Activated CD8-positive, alpha-beta T cell treated with anti-CD3 and anti-CD28 coated beads, Interleukin-2, amount 10 ng/mL, durations not matched to agents 7 days and 5 days (primary cell): ENCODE results near the gene CD200. TPM values are rescaled to one million over a fixed set of nuclear protein-coding genes. Genes with fewer than 3 reads are reported as not detected.

Experiments
- ATAC-seq: fragments of 150-1000 bp; cut with Tn5 transposase; one replicate; pipeline ENCODE4 v1.10.0; 2021; ENCODE audit warnings: moderate library complexity
- CTCF ChIA-PET: fragments of 350-600 bp; sonication (Branson Sonifier 250); formaldehyde crosslinking; loops from one replicate; lab custom pipeline; 2021; ENCODE audit warnings: antibody characterized with exemption; lab: Charles Lee
- POLR2A ChIA-PET: fragments of 350-600 bp; sonication (Branson Sonifier 250); formaldehyde crosslinking; loops from one replicate; lab custom pipeline; 2021; ENCODE audit warnings: antibody characterized with exemption; lab: Charles Lee
- DNase-seq: peaks from one replicate; pipeline ENCODE4 v3.0.0-alpha.2; 2020
- H3K27ac Mint-ChIP-seq: one replicate; pipeline ENCODE4 v1.8.0; 2021; ENCODE audit warnings: mild to moderate bottlenecking, mixed read lengths
- H3K27me3 Mint-ChIP-seq: one replicate; pipeline ENCODE4 v1.8.0; 2021; ENCODE audit warnings: low read depth, mixed read lengths
- H3K36me3 Mint-ChIP-seq: one replicate; pipeline ENCODE4 v1.8.0; 2021; ENCODE audit warnings: low read depth, mixed read lengths
- H3K4me1 Mint-ChIP-seq: one replicate; pipeline ENCODE4 v1.8.0; 2021; ENCODE audit warnings: low read depth, mixed read lengths
- H3K4me3 Mint-ChIP-seq: one replicate; pipeline ENCODE4 v1.8.0; 2021; ENCODE audit warnings: mild to moderate bottlenecking, mixed read lengths
- H3K9me3 Mint-ChIP-seq: one replicate; pipeline ENCODE4 v1.8.0; 2022; ENCODE audit warnings: mixed read lengths; ENCODE audit not compliant: insufficient read depth
- total RNA-seq, 2 experiments: library from RNA; stranded (reverse); gene quantifications; one replicate each; pipeline ENCODE4 v1.2.3, GENCODE V29; 2021

CD200 gene
- total RNA-seq, 2 experiments from 2014 or later, result 0.86 to 1.4 TPM

DNA sequence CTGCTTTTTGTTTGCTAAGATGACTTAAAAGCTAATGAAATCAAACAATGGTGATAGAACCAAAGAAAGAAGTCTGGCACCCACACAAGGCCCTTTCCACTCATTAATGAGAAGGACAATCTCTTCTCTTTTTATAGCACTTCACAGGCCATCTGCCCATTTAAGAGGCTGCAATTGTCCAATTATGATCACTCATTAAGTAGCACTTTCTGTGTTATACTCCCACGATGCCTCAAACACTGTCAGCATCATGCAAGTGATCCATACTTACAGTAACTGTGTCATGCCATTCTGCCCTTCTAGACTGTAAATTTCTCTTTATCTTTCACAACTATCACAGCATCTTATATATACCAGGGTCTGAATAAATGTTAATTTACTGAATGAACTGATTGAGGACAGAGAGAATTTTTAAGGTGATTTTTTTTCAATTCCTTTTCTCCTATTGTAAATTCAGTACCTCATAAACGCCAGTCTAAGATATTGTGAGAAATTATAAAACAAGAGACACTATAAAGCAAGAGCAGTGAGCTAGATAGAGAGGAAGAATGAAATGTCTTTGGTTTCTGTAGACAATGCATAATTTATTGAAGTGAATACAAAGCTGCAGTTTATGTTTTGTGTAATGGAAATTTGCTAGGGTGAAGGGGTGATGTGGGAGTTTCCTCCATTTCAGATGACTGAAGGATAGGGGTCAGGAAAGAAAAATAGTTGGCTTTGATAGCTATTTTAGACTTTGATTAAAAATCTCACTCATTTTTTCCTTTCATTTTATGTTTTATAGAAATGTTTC lies 17.3 kb downstream of the CD200 start:
- Mint-ChIP-seq H3K9me3 (no peaks in the 10 kb centered on the region), H3K27me3 (no peaks in the 10 kb centered on the region), H3K4me3 (no peak overlapping the region), H3K36me3 (peaks cover 4% of the 10 kb centered on the region), H3K27ac (no peak overlapping the region), H3K4me1 (no peaks in the 10 kb centered on the region)
- ATAC-seq, result no peak
- ChIA-PET CTCF (interaction anchor here (1.1 kb wide), 1 partner anchor 12 kb away, joined by 4 read pairs; no protein-coding TSS in a partner anchor), POLR2A (interaction anchor here (1.4 kb wide), 1 partner anchor 11 kb away, joined by 3 read pairs; no protein-coding TSS in a partner anchor)
- DNase-seq, result no peak

DNA sequence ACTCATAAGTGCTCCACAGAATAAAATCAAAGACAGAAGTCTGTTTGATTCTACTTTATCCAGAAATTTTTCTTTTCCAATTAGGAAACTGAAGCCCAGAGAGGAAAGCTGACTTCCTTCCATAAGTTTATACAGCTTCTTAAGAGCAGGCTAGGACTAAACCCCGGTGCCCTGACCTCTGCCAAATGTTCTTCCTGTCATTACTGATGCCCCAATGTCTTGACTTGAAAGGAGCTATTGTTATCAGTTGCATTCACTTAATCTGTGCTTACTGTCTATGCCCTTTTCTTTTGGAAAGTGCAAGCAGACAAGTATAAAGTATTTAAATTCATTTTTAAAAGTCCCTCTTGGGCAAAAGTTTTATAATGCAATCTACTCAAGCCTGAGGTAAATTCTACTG lies 18.1 kb downstream of the CD200 start:
- no peak overlapping the region for H3K4me3 Mint-ChIP-seq
- CTCF ChIA-PET, result interaction anchor here (1.1 kb wide), 1 partner anchor 13 kb away, joined by 4 read pairs; no protein-coding TSS in a partner anchor
- no peak overlapping the region for H3K27ac Mint-ChIP-seq
- POLR2A ChIA-PET, result interaction anchor here (1.4 kb wide), 1 partner anchor 10 kb away, joined by 3 read pairs; no protein-coding TSS in a partner anchor
- no peak for DNase-seq
- no peaks in the 10 kb centered on the region for H3K36me3 Mint-ChIP-seq
- no peaks in the 10 kb centered on the region for H3K27me3 Mint-ChIP-seq
- no peaks in the 10 kb centered on the region for H3K4me1 Mint-ChIP-seq
- no peak for ATAC-seq
- H3K9me3 Mint-ChIP-seq, result no peaks in the 10 kb centered on the region

DNA sequence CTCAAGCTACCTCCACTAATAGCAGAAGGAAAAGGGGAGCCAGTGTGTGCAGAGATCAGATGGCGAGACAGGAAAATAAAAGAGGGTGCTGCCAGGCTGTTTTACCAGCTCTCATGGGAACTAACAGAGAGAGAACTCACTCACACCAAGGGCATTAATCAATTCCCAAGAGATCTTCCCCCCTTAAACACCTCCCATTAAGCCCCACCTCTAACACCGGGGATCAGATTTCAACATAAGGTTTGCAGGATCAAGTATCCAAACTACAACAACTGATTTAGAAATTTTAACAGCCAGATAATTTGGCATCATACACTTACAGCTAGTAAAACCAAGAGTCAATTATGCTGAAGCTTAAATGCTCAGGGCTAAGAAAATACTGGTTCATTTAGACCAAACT lies 18.9 kb downstream of the CD200 start:
- Mint-ChIP-seq H3K4me1 (no peaks in the 10 kb centered on the region), H3K36me3 (no peaks in the 10 kb centered on the region), H3K27ac (no peak overlapping the region), H3K9me3 (no peaks in the 10 kb centered on the region), H3K4me3 (no peak overlapping the region), H3K27me3 (no peaks in the 10 kb centered on the region)
- ATAC-seq (no peak), DNase-seq (no peak)
- CTCF ChIA-PET, result interaction anchor here (1.1 kb wide), 1 partner anchor 10 kb away, joined by 4 read pairs; no protein-coding TSS in a partner anchor
- POLR2A ChIA-PET, result interaction anchor here (1.4 kb wide), 1 partner anchor 9 kb away, joined by 3 read pairs; no protein-coding TSS in a partner anchor

DNA sequence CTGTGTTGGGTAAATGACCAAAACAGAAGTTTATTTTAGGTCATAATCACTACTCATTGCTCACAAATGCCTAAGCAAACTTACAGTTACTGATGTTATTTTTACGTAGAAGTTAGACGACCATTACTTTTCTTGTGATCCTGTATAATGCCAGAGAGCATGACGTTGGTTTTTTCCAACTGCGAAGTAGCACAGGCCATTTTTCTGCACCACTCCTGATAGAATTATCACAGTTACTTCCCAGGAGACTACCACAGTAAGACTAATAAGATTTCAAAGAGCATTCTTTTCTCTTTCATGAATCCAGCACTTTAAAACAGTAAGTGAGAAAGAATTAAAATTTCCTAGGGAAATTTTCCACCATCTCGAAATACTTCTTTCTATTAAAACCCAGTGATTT lies 19.8 kb downstream of the CD200 start:
- no peak overlapping the region for H3K4me3 Mint-ChIP-seq
- CTCF ChIA-PET, result interaction anchor here (1.1 kb wide), 1 partner anchor 9 kb away, joined by 4 read pairs; no protein-coding TSS in a partner anchor

DNA sequence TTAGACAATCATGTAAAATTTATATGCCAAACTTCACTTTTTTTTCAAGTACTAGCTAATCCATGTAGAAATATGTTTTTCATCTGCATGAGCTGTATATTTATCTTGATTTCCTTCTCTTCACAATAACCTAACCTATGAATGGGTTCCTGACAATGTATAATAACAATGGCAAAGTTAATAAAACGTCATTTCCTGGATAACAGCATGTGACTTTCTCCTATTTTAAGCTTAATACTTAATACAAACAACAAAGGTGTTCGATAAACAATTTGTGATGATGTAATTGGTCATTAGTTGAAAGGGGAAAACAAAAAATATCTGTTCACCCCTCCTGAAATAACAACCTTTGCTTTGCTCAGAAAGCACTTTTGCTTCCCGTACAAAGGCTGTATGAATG lies 20.4 kb downstream of the CD200 start:
- H3K36me3 Mint-ChIP-seq, result no peaks in the 10 kb centered on the region

More for the DNA sequence above, 19.8 kb downstream of the CD200 start:
- POLR2A ChIA-PET, result no interaction called here
- DNase-seq (no peak), ATAC-seq (no peak)
- H3K9me3 Mint-ChIP-seq, result no peaks in the 10 kb centered on the region
- H3K36me3 Mint-ChIP-seq, result no peaks in the 10 kb centered on the region
- no peaks in the 10 kb centered on the region for H3K27me3 Mint-ChIP-seq
- H3K27ac Mint-ChIP-seq, result no peak overlapping the region
- peaks cover 3% of the 10 kb centered on the region for H3K4me1 Mint-ChIP-seq

GRCh38 chr3:112354642-112355306 lies 21.8 kb downstream of the CD200 start:
- H3K27ac Mint-ChIP-seq, result no peak overlapping the region
- no peaks in the 10 kb centered on the region for H3K9me3 Mint-ChIP-seq
- H3K36me3 Mint-ChIP-seq, result no peaks in the 10 kb centered on the region
- no peaks in the 10 kb centered on the region for H3K27me3 Mint-ChIP-seq
- peaks cover 18% of the 10 kb centered on the region for H3K4me1 Mint-ChIP-seq
- ATAC-seq, result no peak
- no peak overlapping the region for H3K4me3 Mint-ChIP-seq
- no peak for DNase-seq
- ChIA-PET CTCF (no interaction called here), POLR2A (no interaction called here)

More for the DNA sequence above, 20.4 kb downstream of the CD200 start:
- CTCF ChIA-PET, result interaction anchor here (0.8 kb wide), 1 partner anchor 84 kb away, joined by 3 read pairs; no protein-coding TSS in a partner anchor
- no peaks in the 10 kb centered on the region for H3K9me3 Mint-ChIP-seq
- POLR2A ChIA-PET, result no interaction called here
- DNase-seq (no peak), ATAC-seq (no peak)
- H3K27ac Mint-ChIP-seq, result no peak overlapping the region
- no peak overlapping the region for H3K4me3 Mint-ChIP-seq
- H3K4me1 Mint-ChIP-seq, result peaks cover 9% of the 10 kb centered on the region
- no peaks in the 10 kb centered on the region for H3K27me3 Mint-ChIP-seq

- Mint-ChIP-seq H3K36me3 (no peaks in the 10 kb centered on the region), H3K4me3 (no peak overlapping the region), H3K27me3 (no peaks in the 10 kb centered on the region), H3K9me3 (no peaks in the 10 kb centered on the region), H3K27ac (no peak overlapping the region), H3K4me1 (peaks cover 18% of the 10 kb centered on the region)
- CTCF ChIA-PET, result no interaction called here
- POLR2A ChIA-PET, result no interaction called here
- DNase-seq (no peak), ATAC-seq (no peak)
Observed at GRCh38 chr3:112355307-112355687, 22.3 kb downstream of the CD200 start.

GRCh38 chr3:112357930-112358780 lies 25.2 kb downstream of the CD200 start:
- CTCF ChIA-PET, result interaction anchor here (1.6 kb wide), 1 partner anchor 25 kb away, joined by 6 read pairs; the partner anchor contains the start of gene CD200
- peaks cover 18% of the 10 kb centered on the region for H3K4me1 Mint-ChIP-seq
- H3K27me3 Mint-ChIP-seq, result no peaks in the 10 kb centered on the region
- peak; percentile 51 for ATAC-seq
- DNase-seq, result no peak
- H3K4me3 Mint-ChIP-seq, result peak overlapping the region; percentile 17
- peak overlapping the region; percentile 27 for H3K27ac Mint-ChIP-seq
- POLR2A ChIA-PET, result interaction anchor here (0.7 kb wide), 1 partner anchor 25 kb away, joined by 4 read pairs; no protein-coding TSS in a partner anchor
- no peaks in the 10 kb centered on the region for H3K9me3 Mint-ChIP-seq
- no peaks in the 10 kb centered on the region for H3K36me3 Mint-ChIP-seq

- Mint-ChIP-seq H3K4me1 (peaks cover 34% of the 10 kb centered on the region), H3K9me3 (no peaks in the 10 kb centered on the region), H3K27me3 (no peaks in the 10 kb centered on the region), H3K4me3 (no peak overlapping the region), H3K27ac (no peak overlapping the region), H3K36me3 (no peaks in the 10 kb centered on the region)
- ATAC-seq (no peak), DNase-seq (no peak)
- CTCF ChIA-PET, result interaction anchor here (1.1 kb wide), 1 partner anchor 160 kb away, joined by 3 read pairs; no protein-coding TSS in a partner anchor
- POLR2A ChIA-PET, result interaction anchor here (1.2 kb wide), 1 partner anchor 9 kb away, joined by 3 read pairs; no protein-coding TSS in a partner anchor
Observed at GRCh38 chr3:112360561-112360960, 27.6 kb downstream of the CD200 start.

DNA sequence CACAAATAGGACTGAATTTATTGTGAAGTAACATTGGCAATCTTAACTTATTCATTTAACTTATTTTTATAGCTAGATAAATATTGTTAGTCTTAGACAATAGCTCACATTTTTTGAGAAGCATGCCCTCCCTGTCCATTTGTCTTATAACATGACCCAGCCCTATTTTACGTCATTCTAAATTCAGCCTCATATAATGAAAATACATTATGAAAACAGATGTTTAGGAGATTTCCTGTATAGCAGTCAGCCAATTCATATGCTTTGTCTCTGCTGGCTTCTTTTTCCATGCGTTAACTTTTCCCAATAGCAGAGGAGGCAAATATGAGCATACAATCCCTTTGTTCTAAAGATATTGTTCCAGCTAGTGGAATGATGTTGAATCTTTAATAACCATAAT lies 29.3 kb downstream of the CD200 start:
- H3K36me3 Mint-ChIP-seq, result no peaks in the 10 kb centered on the region

GRCh38 chr3:112364291-112364690 lies 31.3 kb downstream of the CD200 start:
- H3K4me3 Mint-ChIP-seq, result no peak overlapping the region
- H3K9me3 Mint-ChIP-seq, result no peaks in the 10 kb centered on the region
- ATAC-seq, result no peak
- peak overlapping the region; percentile 48 for H3K27ac Mint-ChIP-seq
- ChIA-PET CTCF (interaction anchor here (1.0 to 2.1 kb wide), 2 partner anchors 20 to 253 kb away, joined by 3 to 6 read pairs; no protein-coding TSS in a partner anchor), POLR2A (interaction anchor here (0.9 kb wide), 1 partner anchor 19 kb away, joined by 3 read pairs; no protein-coding TSS in a partner anchor)
- DNase-seq, result no peak
- H3K36me3 Mint-ChIP-seq, result no peaks in the 10 kb centered on the region
- H3K4me1 Mint-ChIP-seq, result peaks cover 20% of the 10 kb centered on the region
- no peaks in the 10 kb centered on the region for H3K27me3 Mint-ChIP-seq

More for the DNA sequence above, 29.3 kb downstream of the CD200 start:
- ATAC-seq (no peak), DNase-seq (no peak)
- Mint-ChIP-seq H3K4me1 (peaks cover 37% of the 10 kb centered on the region), H3K27me3 (no peaks in the 10 kb centered on the region), H3K4me3 (no peak overlapping the region), H3K27ac (no peak overlapping the region), H3K9me3 (no peaks in the 10 kb centered on the region)
- POLR2A ChIA-PET, result interaction anchor here (0.6 kb wide), 1 partner anchor 27 kb away, joined by 3 read pairs; no protein-coding TSS in a partner anchor
- CTCF ChIA-PET, result interaction anchor here (0.9 to 1.2 kb wide), 2 partner anchors 10 to 69 kb away, joined by 3 to 4 read pairs; partner anchors contain the start of gene SLC9C1
